Fibroblast of lung (primary cell): ENCODE data around the gene SLCO6A1.

Source experiments
- CTCF ChIP-seq, 2 donors: IDR thresholded peaks in 1 of 2; conservative IDR thresholded peaks in 1 of 2; 1 replicate in 1 of 2; 2 replicates in 1 of 2; pipeline ENCODE4 v1.5.1; 2011 to 2012; ENCODE audit warnings: low read length in 2 of 2, control low read depth in 1 of 2, inconsistent platforms in 1 of 2, low read depth in 1 of 2, mild to moderate bottlenecking in 1 of 2
- EZH2 ChIP-seq: IDR thresholded peaks from 2 replicates; pipeline ENCODE4 v1.5.1; 2012; ENCODE audit warnings: low read length, control low read depth, mild to moderate bottlenecking; ENCODE audit errors: missing control alignments

GRCh38 chr5:102542057-102542456 lies 43.3 kb upstream of the SLCO6A1 start:
- TF ChIP-seq CTCF (conservative IDR thresholded peaks at IDR 0.05 in 1 of 2, IDR thresholded peaks at IDR 0.05 in 1 of 2; ENCODE audit: low read depth in 1 of 2, low read length in 2 of 2) (no peak), EZH2 (no peak)
